ENCODE data around the gene ALAS1.

ALAS1 gene

GRCh38 chr3:52234516-52235447 is 36.8 kb downstream of the ALAS1 start:
- Histone ChIP-seq H3K27me3 (ENCODE audit: control insufficient read depth, insufficient read depth, low read length, poor library complexity, severe bottlenecking) (no peaks in the 10 kb centered on the region), H3K4me3 (ENCODE audit: insufficient read depth, low read depth, low read length) (no peak overlapping the region), H3K4me1 (ENCODE audit: control insufficient read depth, insufficient read depth, low read length) (peaks cover 10% of the 10 kb centered on the region), H3K36me3 (ENCODE audit: control insufficient read depth, insufficient read depth, low read length) (no peaks in the 10 kb centered on the region), H3K9me3 (ENCODE audit: control insufficient read depth, low read length) (no peaks in the 10 kb centered on the region), H3K27ac (ENCODE audit: insufficient read depth, low read depth, low read length, poor library complexity, severe bottlenecking) (no peak overlapping the region)
- 82 to 84% methylated on average over 15 of the region's 15 CpGs for WGBS, 2 experiments

GRCh38 chr3:52236424-52236886 is 38.5 kb downstream of the ALAS1 start:
- no peaks in the 10 kb centered on the region for H3K27me3 ChIP-seq (ENCODE audit: control insufficient read depth, insufficient read depth, low read length, poor library complexity, severe bottlenecking)
- WGBS, 2 experiments = 87 to 90% methylated on average over 5 of the region's 5 CpGs
- H3K9me3 ChIP-seq (ENCODE audit: control insufficient read depth, low read length) = no peaks in the 10 kb centered on the region
- no peak overlapping the region for H3K27ac ChIP-seq (ENCODE audit: insufficient read depth, low read depth, low read length, poor library complexity, severe bottlenecking)
- peaks cover 10% of the 10 kb centered on the region for H3K4me1 ChIP-seq (ENCODE audit: control insufficient read depth, insufficient read depth, low read length)
- no peaks in the 10 kb centered on the region for H3K36me3 ChIP-seq (ENCODE audit: control insufficient read depth, insufficient read depth, low read length)
- H3K4me3 ChIP-seq (ENCODE audit: insufficient read depth, low read depth, low read length) = no peak overlapping the region

- H3K36me3 ChIP-seq (ENCODE audit: control insufficient read depth, insufficient read depth, low read length) = no peaks in the 10 kb centered on the region
- WGBS, 2 experiments = 84 to 87% methylated on average over 5 of the region's 6 CpGs
- no peaks in the 10 kb centered on the region for H3K27me3 ChIP-seq (ENCODE audit: control insufficient read depth, insufficient read depth, low read length, poor library complexity, severe bottlenecking)
- H3K4me1 ChIP-seq (ENCODE audit: control insufficient read depth, insufficient read depth, low read length) = peaks cover 10% of the 10 kb centered on the region
- H3K4me3 ChIP-seq (ENCODE audit: insufficient read depth, low read depth, low read length) = no peak overlapping the region
- no peak overlapping the region for H3K27ac ChIP-seq (ENCODE audit: insufficient read depth, low read depth, low read length, poor library complexity, severe bottlenecking)
- no peaks in the 10 kb centered on the region for H3K9me3 ChIP-seq (ENCODE audit: control insufficient read depth, low read length)
These were observed 39.2 kb downstream of the ALAS1 start for GRCh38 chr3:52237006-52237656.

- Histone ChIP-seq H3K27ac (ENCODE audit: insufficient read depth, low read depth, low read length, poor library complexity, severe bottlenecking) (no peak overlapping the region), H3K4me3 (ENCODE audit: insufficient read depth, low read depth, low read length) (peak overlapping the region; percentile 72), H3K9me3 (ENCODE audit: control insufficient read depth, low read length) (no peaks in the 10 kb centered on the region), H3K4me1 (ENCODE audit: control insufficient read depth, insufficient read depth, low read length) (peaks cover 10% of the 10 kb centered on the region), H3K36me3 (ENCODE audit: control insufficient read depth, insufficient read depth, low read length) (no peaks in the 10 kb centered on the region), H3K27me3 (ENCODE audit: control insufficient read depth, insufficient read depth, low read length, poor library complexity, severe bottlenecking) (no peaks in the 10 kb centered on the region)
- WGBS, 2 experiments = 39 to 41% methylated on average over 8 of the region's 8 CpGs
These were observed 39.8 kb downstream of the ALAS1 start for GRCh38 chr3:52237657-52238172.

- Histone ChIP-seq H3K4me1 (ENCODE audit: control insufficient read depth, insufficient read depth, low read length) (peaks cover 10% of the 10 kb centered on the region), H3K9me3 (ENCODE audit: control insufficient read depth, low read length) (no peaks in the 10 kb centered on the region), H3K4me3 (ENCODE audit: insufficient read depth, low read depth, low read length) (peak overlapping the region; percentile 72), H3K27ac (ENCODE audit: insufficient read depth, low read depth, low read length, poor library complexity, severe bottlenecking) (no peak overlapping the region), H3K36me3 (ENCODE audit: control insufficient read depth, insufficient read depth, low read length) (no peaks in the 10 kb centered on the region), H3K27me3 (ENCODE audit: control insufficient read depth, insufficient read depth, low read length, poor library complexity, severe bottlenecking) (no peaks in the 10 kb centered on the region)
- 18 to 26% methylated on average over 11 of the region's 11 CpGs for WGBS, 2 experiments
These were observed 40.3 kb downstream of the ALAS1 start for GRCh38 chr3:52238193-52238760.

GRCh38 chr3:52238761-52239701 is 41.1 kb downstream of the ALAS1 start, which contains the start of gene TWF2:
TSS of gene TWF2 (minus strand) at chr3:52239158. CDS start at chr3:52239016, 142 bp downstream.
- 1% methylated on average over 92 of the region's 92 CpGs for WGBS, 2 experiments
- Histone ChIP-seq H3K27ac (ENCODE audit: insufficient read depth, low read depth, low read length, poor library complexity, severe bottlenecking) (no peak within 1 kb of the TSS), H3K4me3 (ENCODE audit: insufficient read depth, low read depth, low read length) (peak within 1 kb of the TSS; percentile 72)

GRCh38 chr3:52240059-52240885 is 42.3 kb downstream of the ALAS1 start:
- Histone ChIP-seq H3K9me3 (ENCODE audit: control insufficient read depth, low read length) (no peaks in the 10 kb centered on the region), H3K4me1 (ENCODE audit: control insufficient read depth, insufficient read depth, low read length) (peaks cover 10% of the 10 kb centered on the region), H3K4me3 (ENCODE audit: insufficient read depth, low read depth, low read length) (no peak overlapping the region), H3K36me3 (ENCODE audit: control insufficient read depth, insufficient read depth, low read length) (no peaks in the 10 kb centered on the region), H3K27me3 (ENCODE audit: control insufficient read depth, insufficient read depth, low read length, poor library complexity, severe bottlenecking) (peaks cover 17% of the 10 kb centered on the region), H3K27ac (ENCODE audit: insufficient read depth, low read depth, low read length, poor library complexity, severe bottlenecking) (no peak overlapping the region)
- WGBS, 2 experiments = 90 to 100% methylated on average over 1 of the region's 1 CpG

More at GRCh38 chr3:52238761-52239701, 41.1 kb downstream of the ALAS1 start, which contains the start of gene TWF2:
- Histone ChIP-seq H3K27me3 (ENCODE audit: control insufficient read depth, insufficient read depth, low read length, poor library complexity, severe bottlenecking) (peaks cover 5% of the 10 kb centered on the region), H3K9me3 (ENCODE audit: control insufficient read depth, low read length) (no peaks in the 10 kb centered on the region), H3K4me1 (ENCODE audit: control insufficient read depth, insufficient read depth, low read length) (peaks cover 10% of the 10 kb centered on the region), H3K36me3 (ENCODE audit: control insufficient read depth, insufficient read depth, low read length) (no peaks in the 10 kb centered on the region)

- no peaks in the 10 kb centered on the region for H3K36me3 ChIP-seq (ENCODE audit: control insufficient read depth, insufficient read depth, low read length)
- WGBS, 2 experiments = 96 to 97% methylated on average over 4 of the region's 4 CpGs
- H3K27me3 ChIP-seq (ENCODE audit: control insufficient read depth, insufficient read depth, low read length, poor library complexity, severe bottlenecking) = peaks cover 24% of the 10 kb centered on the region
- no peaks in the 10 kb centered on the region for H3K9me3 ChIP-seq (ENCODE audit: control insufficient read depth, low read length)
- H3K4me3 ChIP-seq (ENCODE audit: insufficient read depth, low read depth, low read length) = no peak overlapping the region
- H3K4me1 ChIP-seq (ENCODE audit: control insufficient read depth, insufficient read depth, low read length) = peaks cover 11% of the 10 kb centered on the region
- no peak overlapping the region for H3K27ac ChIP-seq (ENCODE audit: insufficient read depth, low read depth, low read length, poor library complexity, severe bottlenecking)
These were observed 43.0 kb downstream of the ALAS1 start for GRCh38 chr3:52240886-52241370.

Measured in ectodermal cell (in vitro differentiated cells).